ENCODE results near the gene RPTOR.
"Not testable (repeated sequence)": the region's sequence is repeated elsewhere in the genome, so short reads cannot be mapped to it uniquely, and the experiment has no call there.

RPTOR gene

DNA sequence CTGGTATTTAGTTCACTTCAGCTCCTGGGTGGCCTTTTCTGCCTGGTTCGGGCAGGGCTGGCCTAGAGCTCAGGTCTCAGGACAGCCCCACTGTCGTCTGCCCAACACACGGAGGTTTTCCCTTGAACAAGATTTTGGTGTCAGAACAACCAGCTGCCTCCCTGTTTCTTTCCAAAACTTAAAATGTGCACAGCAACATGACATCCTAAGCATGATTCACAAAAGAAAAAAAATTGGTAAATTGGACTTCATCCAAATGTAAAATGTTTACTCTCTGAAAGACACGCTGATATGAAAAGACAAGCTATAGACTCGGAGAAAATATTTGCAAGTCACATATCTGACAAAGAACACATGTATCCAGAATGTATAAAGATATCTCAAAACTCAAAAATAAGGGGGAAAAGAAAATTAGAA lies 249.2 kb downstream of the RPTOR start:
- TF ChIP-seq, protein P1, sequence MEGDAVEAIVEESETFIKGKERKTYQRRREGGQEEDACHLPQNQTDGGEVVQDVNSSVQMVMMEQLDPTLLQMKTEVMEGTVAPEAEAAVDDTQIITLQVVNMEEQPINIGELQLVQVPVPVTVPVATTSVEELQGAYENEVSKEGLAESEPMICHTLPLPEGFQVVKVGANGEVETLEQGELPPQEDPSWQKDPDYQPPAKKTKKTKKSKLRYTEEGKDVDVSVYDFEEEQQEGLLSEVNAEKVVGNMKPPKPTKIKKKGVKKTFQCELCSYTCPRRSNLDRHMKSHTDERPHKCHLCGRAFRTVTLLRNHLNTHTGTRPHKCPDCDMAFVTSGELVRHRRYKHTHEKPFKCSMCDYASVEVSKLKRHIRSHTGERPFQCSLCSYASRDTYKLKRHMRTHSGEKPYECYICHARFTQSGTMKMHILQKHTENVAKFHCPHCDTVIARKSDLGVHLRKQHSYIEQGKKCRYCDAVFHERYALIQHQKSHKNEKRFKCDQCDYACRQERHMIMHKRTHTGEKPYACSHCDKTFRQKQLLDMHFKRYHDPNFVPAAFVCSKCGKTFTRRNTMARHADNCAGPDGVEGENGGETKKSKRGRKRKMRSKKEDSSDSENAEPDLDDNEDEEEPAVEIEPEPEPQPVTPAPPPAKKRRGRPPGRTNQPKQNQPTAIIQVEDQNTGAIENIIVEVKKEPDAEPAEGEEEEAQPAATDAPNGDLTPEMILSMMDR (IDR thresholded peaks at IDR 0.05; ENCODE audit: low read depth, low read length, missing control alignments) = no peak
- Histone ChIP-seq H3K27me3 (replicated peaks) (no peaks in the 10 kb centered on the region), H3K27ac (peak overlapping the region; percentile 97), H3K4me3 (ENCODE audit: low read depth, low read length) (no peak overlapping the region), H3K36me3 (replicated peaks) (no peaks in the 10 kb centered on the region)
- DNase-seq = no peak
- in situ Hi-C loops (cut with HindIII; ENCODE audit: low pct_ligation_motif_present, low sequenced_read_pairs) = no loop called here

DNA sequence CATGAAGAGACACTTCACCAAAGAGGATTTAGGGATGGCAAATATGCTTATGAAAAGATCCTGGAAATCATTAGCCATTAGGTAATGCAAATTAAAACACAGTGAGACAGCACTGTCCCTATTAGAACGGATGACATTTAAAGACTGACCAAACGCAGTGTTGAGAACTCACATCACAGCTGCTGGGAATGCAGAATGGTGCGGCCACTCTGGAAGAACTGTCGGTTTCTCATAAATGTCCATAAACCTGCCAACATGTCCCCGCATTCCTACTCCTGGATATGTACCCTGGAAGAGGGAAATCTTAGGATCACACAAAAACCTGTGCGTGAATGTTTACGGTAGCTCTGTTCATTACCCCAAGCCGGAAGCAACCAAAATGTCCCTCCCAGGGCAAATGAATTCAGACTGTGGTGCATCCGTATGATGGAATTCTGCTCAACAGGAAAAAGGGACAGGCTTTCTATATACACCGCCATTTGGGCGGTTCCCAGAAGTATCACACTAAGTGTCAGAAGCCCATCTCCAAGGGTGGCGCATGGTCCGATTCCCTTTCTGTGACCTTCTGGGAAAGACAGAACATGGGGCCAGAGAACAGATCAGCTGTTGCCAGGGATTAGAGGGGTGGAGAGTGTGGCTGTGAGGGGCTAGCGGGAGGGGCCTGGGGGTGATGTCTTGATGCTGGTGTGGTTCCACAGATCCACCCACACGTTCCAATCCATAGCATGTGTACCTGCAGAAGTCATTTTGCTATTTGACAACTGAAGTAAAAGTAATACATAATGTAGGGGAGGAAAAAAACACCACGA lies 249.8 kb downstream of the RPTOR start:
- in situ Hi-C loops (cut with HindIII; ENCODE audit: low pct_ligation_motif_present, low sequenced_read_pairs) = no loop called here
- Histone ChIP-seq H3K4me3 (ENCODE audit: low read depth, low read length) (no peak overlapping the region), H3K27ac (peak overlapping the region; percentile 97), H3K36me3 (replicated peaks) (no peaks in the 10 kb centered on the region), H3K27me3 (replicated peaks) (no peaks in the 10 kb centered on the region)
- no peak for DNase-seq
- TF ChIP-seq, protein P1 (IDR thresholded peaks at IDR 0.05; ENCODE audit: low read depth, low read length, missing control alignments) = no peak

DNA sequence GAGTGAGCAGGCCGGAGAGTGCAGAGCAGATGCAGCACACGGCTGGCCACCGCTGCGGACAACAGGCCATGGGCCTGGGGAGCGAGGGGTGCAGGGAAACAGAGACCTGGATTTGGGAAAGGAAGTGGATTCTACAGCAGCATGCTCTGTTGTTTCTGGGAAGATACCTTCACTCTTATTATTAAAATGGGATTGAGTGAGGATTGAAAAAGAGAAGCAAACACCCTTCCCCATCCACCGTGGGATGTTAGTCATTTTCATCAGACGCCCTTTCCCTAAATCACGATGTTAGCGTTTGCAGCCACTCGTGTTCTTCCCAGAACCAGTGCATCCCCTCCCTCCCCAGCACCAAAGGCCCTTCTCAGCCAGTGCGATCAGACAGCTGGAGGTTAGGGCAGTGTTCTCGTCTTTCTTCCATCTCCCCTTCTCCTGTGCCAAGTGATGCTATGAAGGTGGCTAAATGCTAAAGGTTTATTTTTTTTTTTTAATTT lies 250.5 kb downstream of the RPTOR start:
- Histone ChIP-seq H3K27me3 (replicated peaks) (no peaks in the 10 kb centered on the region), H3K4me3 (ENCODE audit: low read depth, low read length) (no peak overlapping the region), H3K27ac (no peak overlapping the region), H3K36me3 (replicated peaks) (no peaks in the 10 kb centered on the region)
- in situ Hi-C loops (cut with HindIII; ENCODE audit: low pct_ligation_motif_present, low sequenced_read_pairs) = no loop called here
- no peak for DNase-seq
- TF ChIP-seq, protein P1 (IDR thresholded peaks at IDR 0.05; ENCODE audit: low read depth, low read length, missing control alignments) = no peak

DNA sequence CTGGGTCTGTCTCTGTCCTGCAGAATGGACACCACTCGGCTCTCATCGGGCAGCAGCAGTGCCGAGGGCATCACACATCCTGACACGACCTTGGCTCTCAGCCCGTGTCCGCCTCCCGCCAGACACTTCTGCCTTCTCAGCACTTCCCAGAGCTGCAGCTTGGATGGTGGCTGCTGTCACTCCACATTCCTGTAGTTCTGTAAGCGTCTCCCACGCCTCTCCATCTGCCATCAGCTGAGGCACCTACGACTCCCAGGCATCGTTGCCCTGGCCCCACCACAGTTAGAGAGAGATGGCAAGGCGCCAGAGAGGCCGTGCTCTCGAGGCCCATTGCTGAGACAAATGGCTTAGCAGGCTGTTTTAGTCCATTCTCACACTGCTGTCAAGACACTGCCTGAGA lies 251.1 kb downstream of the RPTOR start:
- Histone ChIP-seq H3K27ac (no peak overlapping the region), H3K27me3 (replicated peaks) (no peaks in the 10 kb centered on the region), H3K4me3 (ENCODE audit: low read depth, low read length) (no peak overlapping the region), H3K36me3 (replicated peaks) (no peaks in the 10 kb centered on the region)
- TF ChIP-seq, protein P1 (IDR thresholded peaks at IDR 0.05; ENCODE audit: low read depth, low read length, missing control alignments) = no peak
- in situ Hi-C loops (cut with HindIII; ENCODE audit: low pct_ligation_motif_present, low sequenced_read_pairs) = no loop called here
- no peak for DNase-seq

DNA sequence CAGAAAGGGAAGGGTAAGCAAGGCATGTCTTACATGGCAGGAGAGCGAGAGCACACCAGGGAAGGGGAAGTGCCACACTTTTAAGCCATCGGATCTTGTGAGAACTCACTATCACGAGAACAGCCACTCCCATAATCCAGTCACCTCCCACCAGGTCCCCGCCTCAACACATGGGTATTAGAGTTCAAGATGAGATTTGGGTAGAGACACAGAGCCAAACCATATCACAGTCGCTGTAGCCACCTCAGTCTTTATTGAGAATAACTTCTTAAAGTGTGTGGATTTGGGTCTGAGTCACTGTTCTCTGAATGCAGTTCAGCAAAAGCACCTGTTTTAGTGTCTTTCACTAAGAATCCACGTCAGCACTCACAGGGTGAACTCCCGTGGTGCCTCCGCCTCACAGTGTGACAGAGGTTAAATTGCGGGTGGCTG lies 251.8 kb downstream of the RPTOR start:
- no peaks in the 10 kb centered on the region for H3K36me3 ChIP-seq (replicated peaks)
- H3K27ac ChIP-seq = no peak overlapping the region
- in situ Hi-C loops (cut with HindIII; ENCODE audit: low pct_ligation_motif_present, low sequenced_read_pairs) = no loop called here
- H3K27me3 ChIP-seq (replicated peaks) = no peaks in the 10 kb centered on the region
- TF ChIP-seq, protein P1 (IDR thresholded peaks at IDR 0.05; ENCODE audit: low read depth, low read length, missing control alignments) = no peak
- H3K4me3 ChIP-seq (ENCODE audit: low read depth, low read length) = no peak overlapping the region
- DNase-seq = no peak

DNA sequence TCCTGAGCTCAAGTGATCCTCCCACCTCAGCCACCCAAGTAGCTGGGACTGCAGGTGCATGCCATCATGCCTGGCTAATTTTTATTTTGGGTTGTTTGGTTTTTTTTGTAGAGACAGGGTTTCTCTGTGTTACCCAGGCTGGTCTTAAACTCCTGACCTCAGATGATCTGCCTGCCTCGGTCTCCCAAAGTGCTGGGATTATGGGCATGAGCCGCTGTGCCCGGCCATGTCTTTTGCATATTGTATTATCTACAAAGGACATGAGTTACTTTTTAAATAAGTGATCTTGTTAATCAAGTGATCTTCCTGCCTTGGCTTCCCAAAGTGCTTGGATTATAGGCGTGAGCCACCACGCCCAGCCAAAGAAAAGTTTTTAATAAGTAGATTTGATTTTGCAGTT lies 252.6 kb downstream of the RPTOR start:
- H3K27ac ChIP-seq; in situ Hi-C loops (cut with HindIII; ENCODE audit: low pct_ligation_motif_present, low sequenced_read_pairs); H3K36me3 ChIP-seq (replicated peaks); DNase-seq; H3K4me3 ChIP-seq (ENCODE audit: low read depth, low read length); H3K27me3 ChIP-seq (replicated peaks): not testable (repeated sequence)
